ENCODE measurements around the gene SSR3. TPM values are rescaled to one million over a fixed set of nuclear protein-coding genes. Genes with fewer than 3 reads are reported as not detected.

The SSR3 gene
- total RNA-seq, 4 donors from 2014 or later: 27.5 to 72.9 (median 44.4) TPM

GRCh38 chr3:156493887-156494286, 61.0 kb downstream of the SSR3 start:
- TF ChIP-seq, protein P1, sequence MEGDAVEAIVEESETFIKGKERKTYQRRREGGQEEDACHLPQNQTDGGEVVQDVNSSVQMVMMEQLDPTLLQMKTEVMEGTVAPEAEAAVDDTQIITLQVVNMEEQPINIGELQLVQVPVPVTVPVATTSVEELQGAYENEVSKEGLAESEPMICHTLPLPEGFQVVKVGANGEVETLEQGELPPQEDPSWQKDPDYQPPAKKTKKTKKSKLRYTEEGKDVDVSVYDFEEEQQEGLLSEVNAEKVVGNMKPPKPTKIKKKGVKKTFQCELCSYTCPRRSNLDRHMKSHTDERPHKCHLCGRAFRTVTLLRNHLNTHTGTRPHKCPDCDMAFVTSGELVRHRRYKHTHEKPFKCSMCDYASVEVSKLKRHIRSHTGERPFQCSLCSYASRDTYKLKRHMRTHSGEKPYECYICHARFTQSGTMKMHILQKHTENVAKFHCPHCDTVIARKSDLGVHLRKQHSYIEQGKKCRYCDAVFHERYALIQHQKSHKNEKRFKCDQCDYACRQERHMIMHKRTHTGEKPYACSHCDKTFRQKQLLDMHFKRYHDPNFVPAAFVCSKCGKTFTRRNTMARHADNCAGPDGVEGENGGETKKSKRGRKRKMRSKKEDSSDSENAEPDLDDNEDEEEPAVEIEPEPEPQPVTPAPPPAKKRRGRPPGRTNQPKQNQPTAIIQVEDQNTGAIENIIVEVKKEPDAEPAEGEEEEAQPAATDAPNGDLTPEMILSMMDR (IDR thresholded peaks at IDR 0.05): no peak
- TF ChIP-seq POLR2A (IDR thresholded peaks at IDR 0.05): no peak
- 74 to 82% methylated on average over 3 of the region's 3 CpGs for WGBS, 2 donors
- H3K4me3 ChIP-seq (ENCODE audit: low read depth, poor library complexity, severe bottlenecking): no peak overlapping the region
- no peak for DNase-seq (ENCODE audit: low spot score in 2 of 2)
- intact Hi-C loops (cut with DNase I; ENCODE audit: low total_unique reads): no loop called here

DNA sequence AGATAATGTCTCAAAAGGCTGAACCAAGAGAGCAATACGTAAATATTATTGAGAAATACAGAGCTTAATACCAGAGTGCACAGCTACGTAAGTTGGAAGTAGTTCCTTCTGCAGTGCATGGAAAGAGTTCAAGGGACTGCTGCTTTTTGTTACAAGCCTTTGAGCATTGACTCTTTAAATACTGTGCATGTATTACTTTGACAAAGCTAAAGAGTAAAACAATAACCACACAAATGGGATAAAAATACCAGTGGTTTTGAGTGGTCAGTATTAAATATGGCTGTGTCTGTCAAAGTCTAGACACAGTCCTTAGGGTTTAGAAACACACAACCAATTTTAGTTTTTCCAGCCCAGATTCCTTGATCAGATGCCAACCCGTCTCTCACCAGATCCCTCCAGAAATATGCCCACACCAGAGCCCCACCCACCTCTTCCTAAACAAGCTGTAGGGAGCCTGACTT, 62.1 kb downstream of the SSR3 start:
- TF ChIP-seq, protein P1 (IDR thresholded peaks at IDR 0.05): no peak
- no peak for TF ChIP-seq POLR2A (IDR thresholded peaks at IDR 0.05)
- no peak for DNase-seq (ENCODE audit: low spot score in 2 of 2)
- 50 to 58% methylated on average over 3 of the region's 3 CpGs for WGBS, 2 donors
- no peak overlapping the region for H3K4me3 ChIP-seq (ENCODE audit: low read depth, poor library complexity, severe bottlenecking)
- intact Hi-C loops (cut with DNase I; ENCODE audit: low total_unique reads): no loop called here

- TF ChIP-seq, protein P1 (IDR thresholded peaks at IDR 0.05): no peak
- TF ChIP-seq POLR2A (IDR thresholded peaks at IDR 0.05): no peak
- no peak for DNase-seq (ENCODE audit: low spot score in 2 of 2)
- 80 to 90% methylated on average over 3 of the region's 3 CpGs for WGBS, 2 donors
- no peak overlapping the region for H3K4me3 ChIP-seq (ENCODE audit: low read depth, poor library complexity, severe bottlenecking)
- intact Hi-C loops (cut with DNase I; ENCODE audit: low total_unique reads): no loop called here
Measured at GRCh38 chr3:156491192-156491591, 63.7 kb downstream of the SSR3 start.

Other genes starting within 250 kb of the SSR3 start
- gene TIPARP, start 119.5 kb upstream of the SSR3 start, total RNA-seq: 10 to 100 TPM; 59.1 to 70.3 (median 68.5) TPM

Data from lower leg skin (tissue), 4 donors.